Neural progenitor cell (in vitro differentiated cells): ENCODE data around the gene OR2D2. TPM values are rescaled to one million over a fixed set of nuclear protein-coding genes. Genes with fewer than 3 reads are reported as not detected.
"Not testable (repeated sequence)": the region's sequence is repeated elsewhere in the genome, so short reads cannot be mapped to it uniquely, and the experiment has no call there.

ENCODE experiments used
- DNase-seq: peaks from one replicate; pipeline ENCODE4 v3.0.0-alpha.2; 2016; ENCODE audit warnings: low spot score
- H2AFZ ChIP-seq: fragments of 200-600 bp; sonication (generic); replicated peaks from 2 replicates; pipeline ENCODE4 v1.6.1; 2016; ENCODE audit warnings: antibody characterized with exemption
- H3F3A ChIP-seq: fragments of 200-600 bp; sonication (generic); 2 replicates; pipeline ENCODE4 v1.6.1; 2016; ENCODE audit warnings: antibody characterized with exemption, low read depth
- H3K27ac ChIP-seq: fragments of 200-600 bp; sonication (generic); 2 replicates; pipeline ENCODE4 v1.5.1; 2016; ENCODE audit warnings: mild to moderate bottlenecking
- H3K27me3 ChIP-seq: fragments of 200-600 bp; sonication (generic); 2 replicates; pipeline ENCODE4 v1.6.1; 2016; ENCODE audit warnings: mild to moderate bottlenecking, moderate library complexity
- H3K36me3 ChIP-seq: fragments of 200-600 bp; sonication (generic); 2 replicates; pipeline ENCODE4 v1.5.1; 2016
- H3K4me1 ChIP-seq: fragments of 200-600 bp; sonication (generic); 2 replicates; pipeline ENCODE4 v1.6.1; 2016; ENCODE audit warnings: mixed run types
- H3K4me2 ChIP-seq: fragments of 200-600 bp; sonication (generic); 2 replicates; pipeline ENCODE4 v1.6.1; 2016
- H3K4me3 ChIP-seq: fragments of 200-600 bp; sonication (generic); 2 replicates; pipeline ENCODE4 v1.5.1; 2016
- H3K79me2 ChIP-seq: fragments of 200-600 bp; sonication (generic); 2 replicates; pipeline ENCODE4 v1.6.1; 2016; ENCODE audit warnings: low read depth
- H3K9ac ChIP-seq: fragments of 200-600 bp; sonication (generic); 2 replicates; pipeline ENCODE4 v1.6.1; 2016
- H3K9me3 ChIP-seq: fragments of 200-600 bp; sonication (generic); 2 replicates; pipeline ENCODE4 v1.5.1; 2016; ENCODE audit warnings: low read depth
- H4K20me1 ChIP-seq: fragments of 200-600 bp; sonication (generic); 2 replicates; pipeline ENCODE4 v1.6.1; 2016; ENCODE audit warnings: low read depth
- H3K27ac Mint-ChIP-seq: 3 replicates; pipeline ENCODE4 v1.8.0; 2021; ENCODE audit warnings: mixed read lengths
- H3K27me3 Mint-ChIP-seq: 2 replicates; pipeline ENCODE4 v1.8.0; 2022; ENCODE audit warnings: low read depth, mild to moderate bottlenecking, inconsistent platforms, moderate library complexity, mixed read lengths; ENCODE audit not compliant: insufficient read depth
- H3K36me3 Mint-ChIP-seq: 3 replicates; pipeline ENCODE4 v1.8.0; 2021; ENCODE audit warnings: mixed read lengths
- H3K4me1 Mint-ChIP-seq: 3 replicates; pipeline ENCODE4 v1.8.0; 2021; ENCODE audit warnings: mixed read lengths
- H3K4me3 Mint-ChIP-seq: 3 replicates; pipeline ENCODE4 v1.8.0; 2021; ENCODE audit warnings: mild to moderate bottlenecking, moderate library complexity, mixed read lengths
- H3K9me3 Mint-ChIP-seq: 3 replicates; pipeline ENCODE4 v1.8.0; 2020; ENCODE audit warnings: mixed read lengths
- CTCF ChIP-seq: fragments of 200-600 bp; sonication (generic); IDR thresholded peaks from 2 replicates; pipeline ENCODE4 v1.5.1; 2017; ENCODE audit warnings: antibody characterized with exemption, mild to moderate bottlenecking
- EZH2 ChIP-seq: fragments of 200-600 bp; sonication (generic); IDR thresholded peaks from 2 replicates; pipeline ENCODE4 v1.6.1; 2017; ENCODE audit warnings: antibody characterized with exemption, mild to moderate bottlenecking, moderate library complexity
- EZH2phosphoT487 ChIP-seq: fragments of 200-600 bp; sonication (generic); IDR thresholded peaks from 2 replicates; pipeline ENCODE4 v1.6.1; 2017; ENCODE audit warnings: antibody characterized with exemption
- total RNA-seq: library from RNA; depleted of rRNA; stranded (reverse); fragments of >200 nt; gene quantifications from 2 replicates; pipeline ENCODE4 v1.2.3, GENCODE V29; 2015; ENCODE audit warnings: low replicate concordance

Gene OR2D2
- total RNA-seq, 1 donor from 2014 or later: not detected

- Histone ChIP-seq H3K4me3 (no peak overlapping the region), H3K4me1 (no peaks in the 10 kb centered on the region), H2AFZ (no peak overlapping the region), H3K27me3 (no peaks in the 10 kb centered on the region), H3K9me3 (no peaks in the 10 kb centered on the region), H3K9ac (no peak overlapping the region), H3K79me2 (no peaks in the 10 kb centered on the region), H3K36me3 (no peaks in the 10 kb centered on the region), H3K27ac (no peak overlapping the region), H3F3A (no peaks in the 10 kb centered on the region), H3K4me2 (no peak overlapping the region), H4K20me1 (no peaks in the 10 kb centered on the region)
- TF ChIP-seq EZH2 (no peak), EZH2phosphoT487 (no peak), CTCF (no peak)
- Mint-ChIP-seq H3K27me3 (no peaks in the 10 kb centered on the region), H3K36me3 (no peaks in the 10 kb centered on the region), H3K4me3 (no peak overlapping the region), H3K4me1 (no peaks in the 10 kb centered on the region), H3K9me3 (no peaks in the 10 kb centered on the region), H3K27ac (no peak overlapping the region)
- no peak for DNase-seq
These were observed 3.5 kb downstream of the OR2D2 start for GRCh38 chr11:6888830-6889229.

- H3F3A ChIP-seq, H3K27me3 Mint-ChIP-seq, H3K36me3 Mint-ChIP-seq, H3K4me2 ChIP-seq, H3K9me3 Mint-ChIP-seq, H3K9ac ChIP-seq, H3K4me3 Mint-ChIP-seq, H3K4me1 ChIP-seq, H3K4me1 Mint-ChIP-seq, H3K27me3 ChIP-seq, DNase-seq, H2AFZ ChIP-seq, H4K20me1 ChIP-seq, H3K27ac ChIP-seq, H3K4me3 ChIP-seq, H3K79me2 ChIP-seq, H3K36me3 ChIP-seq, H3K9me3 ChIP-seq, H3K27ac Mint-ChIP-seq: not testable (repeated sequence)
These were observed 4.6 kb downstream of the OR2D2 start for GRCh38 chr11:6887711-6888110.

- Histone ChIP-seq H3K4me2 (no peak overlapping the region), H4K20me1 (no peaks in the 10 kb centered on the region), H3K27ac (no peak overlapping the region), H3F3A (no peaks in the 10 kb centered on the region), H3K36me3 (no peaks in the 10 kb centered on the region), H3K9me3 (no peaks in the 10 kb centered on the region), H3K4me1 (no peaks in the 10 kb centered on the region), H3K4me3 (no peak overlapping the region), H3K9ac (no peak overlapping the region), H2AFZ (no peak overlapping the region), H3K79me2 (no peaks in the 10 kb centered on the region), H3K27me3 (no peaks in the 10 kb centered on the region)
- TF ChIP-seq EZH2 (no peak), EZH2phosphoT487 (no peak), CTCF (no peak)
- no peaks in the 10 kb centered on the region for H3K4me1 Mint-ChIP-seq
- DNase-seq: no peak
- H3K36me3 Mint-ChIP-seq: no peaks in the 10 kb centered on the region
- peaks cover 2% of the 10 kb centered on the region for H3K27me3 Mint-ChIP-seq
- no peak overlapping the region for H3K27ac Mint-ChIP-seq
- no peak overlapping the region for H3K4me3 Mint-ChIP-seq
- H3K9me3 Mint-ChIP-seq: no peaks in the 10 kb centered on the region
These were observed 9.5 kb downstream of the OR2D2 start for GRCh38 chr11:6882751-6883150.

- Mint-ChIP-seq H3K27me3 (peaks cover 2% of the 10 kb centered on the region), H3K4me3 (no peak overlapping the region), H3K36me3 (no peaks in the 10 kb centered on the region), H3K27ac (no peak overlapping the region), H3K9me3 (no peaks in the 10 kb centered on the region), H3K4me1 (no peaks in the 10 kb centered on the region)
- H3K27ac ChIP-seq: no peak overlapping the region
- H3K9ac ChIP-seq: no peak overlapping the region
- no peaks in the 10 kb centered on the region for H3K36me3 ChIP-seq
- no peak overlapping the region for H3K4me3 ChIP-seq
- DNase-seq: no peak
- H3K4me2 ChIP-seq: no peak overlapping the region
- H3K4me1 ChIP-seq: no peaks in the 10 kb centered on the region
- no peaks in the 10 kb centered on the region for H3K27me3 ChIP-seq
- H3F3A ChIP-seq: no peaks in the 10 kb centered on the region
- TF ChIP-seq EZH2 (no peak), CTCF (no peak), EZH2phosphoT487 (no peak)
- no peaks in the 10 kb centered on the region for H4K20me1 ChIP-seq
- no peaks in the 10 kb centered on the region for H3K9me3 ChIP-seq
- no peaks in the 10 kb centered on the region for H3K79me2 ChIP-seq
- no peak overlapping the region for H2AFZ ChIP-seq
These were observed 15.4 kb downstream of the OR2D2 start for GRCh38 chr11:6876914-6877313.
